Smooth muscle cell (in vitro differentiated cells): ENCODE data around the gene CMIP. TPM values are rescaled to one million over a fixed set of nuclear protein-coding genes. Genes with fewer than 3 reads are reported as not detected.
A peak's percentile ranks its signal among the peaks of the same experiment; 100 is the strongest.

Experiments
- DNase-seq: peaks from one replicate; lab custom pipeline; 2025; ENCODE audit not compliant: unreplicated experiment; lab: John Stamatoyannopoulos, UW
- H2AFZ ChIP-seq: fragments of 200-600 bp; sonication (generic); 2 replicates; pipeline ENCODE4 v1.6.0; 2016; ENCODE audit warnings: antibody characterized with exemption, low read depth, mild to moderate bottlenecking
- H3F3A ChIP-seq: fragments of 200-600 bp; sonication (generic); 2 replicates; pipeline ENCODE4 v1.6.0; 2017; ENCODE audit warnings: antibody characterized with exemption, low read depth
- H3K27ac ChIP-seq: fragments of 200-600 bp; sonication (generic); 2 replicates; pipeline ENCODE4 v1.5.1; 2016; ENCODE audit warnings: low read depth, mild to moderate bottlenecking
- H3K27me3 ChIP-seq: fragments of 200-600 bp; sonication (generic); 2 replicates; pipeline ENCODE4 v1.6.1; 2016; ENCODE audit warnings: low read depth, mild to moderate bottlenecking
- H3K36me3 ChIP-seq: fragments of 200-600 bp; sonication (generic); 2 replicates; pipeline ENCODE4 v1.5.1; 2016; ENCODE audit warnings: low read depth
- H3K4me1 ChIP-seq: fragments of 200-600 bp; sonication (generic); 2 replicates; pipeline ENCODE4 v1.5.1; 2016; ENCODE audit warnings: low read depth
- H3K4me2 ChIP-seq: fragments of 200-600 bp; sonication (generic); 2 replicates; pipeline ENCODE4 v1.6.0; 2016; ENCODE audit warnings: mild to moderate bottlenecking
- H3K4me3 ChIP-seq: fragments of 200-600 bp; sonication (generic); 2 replicates; pipeline ENCODE4 v1.5.1; 2016; ENCODE audit warnings: mild to moderate bottlenecking
- H3K79me2 ChIP-seq: fragments of 200-600 bp; sonication (generic); 2 replicates; pipeline ENCODE4 v1.6.0; 2016; ENCODE audit warnings: low read depth, mild to moderate bottlenecking
- H3K9ac ChIP-seq: fragments of 200-600 bp; sonication (generic); 2 replicates; pipeline ENCODE4 v1.6.0; 2016; ENCODE audit warnings: low read depth
- H3K9me3 ChIP-seq: fragments of 200-600 bp; sonication (generic); replicated peaks from 2 replicates; pipeline ENCODE4 v1.5.1; 2016; ENCODE audit warnings: low read depth
- H4K20me1 ChIP-seq: fragments of 200-600 bp; sonication (generic); 2 replicates; pipeline ENCODE4 v1.6.0; 2016; ENCODE audit warnings: low read depth
- WGBS: methylation state at CpG from one replicate; pipeline ENCODE4 v1.1.7; 2016; ENCODE audit warnings: low lambda C conversion rate; 5-methylcytosine and 5-hydroxymethylcytosine counted together
- polyA plus RNA-seq: library from polyadenylated mRNA; unstranded; fragments of >200 nt; fragmentation: Nextera tagmentation; extraction: Ambion mirVana; gene quantifications from 2 replicates; pipeline ENCODE4 v1.2.1, GENCODE V29; 2016
- total RNA-seq: library from RNA; depleted of rRNA; stranded (reverse); fragments of >200 nt; gene quantifications from 2 replicates; pipeline ENCODE4 v1.2.3, GENCODE V29; 2014
- TF ChIP-seq, protein P1 (sequence below): fragments of 200-600 bp; sonication (generic); IDR thresholded peaks from 2 replicates; pipeline ENCODE4 v1.5.1; 2017; ENCODE audit warnings: borderline replicate concordance, mild to moderate bottlenecking, antibody characterized with exemption; ENCODE audit not compliant: insufficient read depth, poor library complexity, severe bottlenecking

The CMIP gene
- total and polyA plus RNA-seq, 2 experiments from 2014 or later: 2.5 to 44.5 TPM

DNA sequence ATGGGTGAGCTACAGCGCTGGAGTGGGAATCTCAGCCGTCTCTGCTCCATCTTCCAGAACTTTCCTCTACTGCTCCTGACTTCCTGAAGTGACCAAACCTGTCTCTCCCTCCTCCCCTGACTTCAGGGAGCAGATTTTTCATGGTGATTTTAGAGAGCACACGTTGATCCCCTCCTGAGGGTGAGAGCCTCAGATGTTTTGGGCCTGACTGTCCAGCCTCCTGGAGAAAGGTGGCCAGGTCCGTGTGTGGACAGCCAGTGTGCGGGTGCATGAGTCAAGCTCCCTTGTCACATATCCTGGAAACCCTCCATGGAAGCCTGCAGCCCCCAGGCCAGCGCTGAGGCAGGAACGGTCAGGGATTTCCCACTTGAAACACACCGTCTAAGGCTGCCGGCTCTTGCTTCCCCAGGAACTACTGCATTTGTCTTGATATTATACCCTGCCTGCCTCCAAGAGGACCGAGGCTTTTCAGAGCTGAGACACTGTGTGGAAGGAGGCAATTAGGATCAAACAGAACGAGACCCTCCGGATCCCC lies 143.1 kb downstream of the CMIP start:
- WGBS: 64% methylated on average over 12 of the region's 12 CpGs
- H2AFZ ChIP-seq: no peak overlapping the region
- H3K4me3 ChIP-seq: no peak overlapping the region
- H4K20me1 ChIP-seq: peaks cover 75% of the 10 kb centered on the region
- H3K4me2 ChIP-seq: no peak overlapping the region
- no peaks in the 10 kb centered on the region for H3F3A ChIP-seq
- no peak for DNase-seq
- H3K36me3 ChIP-seq: no peaks in the 10 kb centered on the region
- peaks cover 8% of the 10 kb centered on the region for H3K4me1 ChIP-seq
- TF ChIP-seq, protein P1, sequence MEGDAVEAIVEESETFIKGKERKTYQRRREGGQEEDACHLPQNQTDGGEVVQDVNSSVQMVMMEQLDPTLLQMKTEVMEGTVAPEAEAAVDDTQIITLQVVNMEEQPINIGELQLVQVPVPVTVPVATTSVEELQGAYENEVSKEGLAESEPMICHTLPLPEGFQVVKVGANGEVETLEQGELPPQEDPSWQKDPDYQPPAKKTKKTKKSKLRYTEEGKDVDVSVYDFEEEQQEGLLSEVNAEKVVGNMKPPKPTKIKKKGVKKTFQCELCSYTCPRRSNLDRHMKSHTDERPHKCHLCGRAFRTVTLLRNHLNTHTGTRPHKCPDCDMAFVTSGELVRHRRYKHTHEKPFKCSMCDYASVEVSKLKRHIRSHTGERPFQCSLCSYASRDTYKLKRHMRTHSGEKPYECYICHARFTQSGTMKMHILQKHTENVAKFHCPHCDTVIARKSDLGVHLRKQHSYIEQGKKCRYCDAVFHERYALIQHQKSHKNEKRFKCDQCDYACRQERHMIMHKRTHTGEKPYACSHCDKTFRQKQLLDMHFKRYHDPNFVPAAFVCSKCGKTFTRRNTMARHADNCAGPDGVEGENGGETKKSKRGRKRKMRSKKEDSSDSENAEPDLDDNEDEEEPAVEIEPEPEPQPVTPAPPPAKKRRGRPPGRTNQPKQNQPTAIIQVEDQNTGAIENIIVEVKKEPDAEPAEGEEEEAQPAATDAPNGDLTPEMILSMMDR: no peak
- peaks cover 49% of the 10 kb centered on the region for H3K79me2 ChIP-seq
- no peaks in the 10 kb centered on the region for H3K27me3 ChIP-seq
- no peaks in the 10 kb centered on the region for H3K9me3 ChIP-seq
- peak overlapping the region; percentile 41 for H3K9ac ChIP-seq
- peak overlapping the region; percentile 90 for H3K27ac ChIP-seq

DNA sequence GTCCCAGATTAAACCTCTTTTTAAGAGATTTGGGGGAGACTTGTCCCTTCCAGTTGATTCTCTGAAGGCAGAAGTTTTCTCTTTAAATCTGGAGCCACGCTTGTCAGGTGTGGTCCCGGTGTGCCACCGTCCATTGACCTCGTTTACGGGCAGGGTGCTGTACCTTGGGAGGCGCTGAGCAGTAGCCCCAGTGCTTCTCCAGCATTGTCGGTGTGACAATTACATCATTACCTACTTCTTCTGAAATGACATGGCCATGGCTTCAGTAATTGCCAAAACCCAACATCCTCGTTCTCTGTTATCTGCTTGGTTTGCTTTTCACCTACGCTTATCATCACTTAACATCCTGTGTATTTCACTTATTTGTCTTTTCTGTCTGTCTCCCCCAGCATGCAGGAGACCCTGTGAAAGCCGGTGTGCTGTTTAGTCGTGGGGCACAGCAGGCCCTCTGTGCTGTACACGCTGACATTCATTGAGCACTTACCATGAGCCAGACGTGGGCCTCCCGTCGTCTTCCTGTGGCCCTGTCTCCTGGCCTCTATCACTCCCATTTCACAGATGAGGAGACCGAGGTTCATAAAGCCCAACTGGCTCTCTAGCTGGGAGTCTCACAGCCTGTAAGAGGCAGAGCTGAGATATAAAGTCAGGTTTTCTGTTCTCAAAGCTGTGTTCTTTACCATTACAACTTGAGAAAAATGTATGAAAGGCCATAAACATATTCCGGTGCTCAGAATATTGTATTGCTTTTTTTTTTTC lies 143.9 kb downstream of the CMIP start:
- no peak for DNase-seq

GRCh38 chr16:81589975-81590650 lies 145.5 kb downstream of the CMIP start:
- H3K36me3 ChIP-seq: no peaks in the 10 kb centered on the region
- H3K4me1 ChIP-seq: peaks cover 5% of the 10 kb centered on the region
- WGBS: 94% methylated on average over 13 of the region's 13 CpGs
- peaks cover 35% of the 10 kb centered on the region for H3K79me2 ChIP-seq
- H4K20me1 ChIP-seq: peaks cover 85% of the 10 kb centered on the region
- TF ChIP-seq, protein P1: no peak
- DNase-seq: no peak
- no peaks in the 10 kb centered on the region for H3K9me3 ChIP-seq
- H3K4me2 ChIP-seq: no peak overlapping the region
- H3K9ac ChIP-seq: no peak overlapping the region
- no peaks in the 10 kb centered on the region for H3F3A ChIP-seq
- no peaks in the 10 kb centered on the region for H3K27me3 ChIP-seq
- H3K4me3 ChIP-seq: no peak overlapping the region
- H3K27ac ChIP-seq: no peak overlapping the region
- H2AFZ ChIP-seq: no peak overlapping the region

More for the DNA sequence above, 143.9 kb downstream of the CMIP start:
- no peaks in the 10 kb centered on the region for H3K27me3 ChIP-seq
- H3K9me3 ChIP-seq: no peaks in the 10 kb centered on the region
- H3F3A ChIP-seq: no peaks in the 10 kb centered on the region
- peaks cover 83% of the 10 kb centered on the region for H4K20me1 ChIP-seq
- H3K27ac ChIP-seq: peak overlapping the region; percentile 90
- no peak overlapping the region for H2AFZ ChIP-seq
- H3K4me2 ChIP-seq: no peak overlapping the region
- peaks cover 7% of the 10 kb centered on the region for H3K4me1 ChIP-seq
- WGBS: 88% methylated on average over 17 of the region's 17 CpGs
- H3K79me2 ChIP-seq: peaks cover 45% of the 10 kb centered on the region
- H3K9ac ChIP-seq: peak overlapping the region; percentile 41
- TF ChIP-seq, protein P1: no peak
- H3K36me3 ChIP-seq: no peaks in the 10 kb centered on the region
- H3K4me3 ChIP-seq: no peak overlapping the region
